OCI-LY7 (cell line): ENCODE measurements around the gene SLC35F1. TPM values are rescaled to one million over a fixed set of nuclear protein-coding genes. Genes with fewer than 3 reads are reported as not detected.

Source experiments
- BruUV-seq: library from RNA; stranded (reverse); fragments of 400-500 nt; replicated peaks from 2 replicates; lab custom pipeline; 2021; lab: Mats Ljungman, UMichigan
- CTCF ChIA-PET: fragments of 300-600 bp; sonication (Branson Sonifier 250); formaldehyde crosslinking; loops from one replicate; lab custom pipeline; 2022; ENCODE audit warnings: antibody characterized with exemption; ENCODE audit not compliant: unreplicated experiment; lab: Charles Lee
- POLR2A ChIA-PET: fragments of 300-600 bp; sonication (Branson Sonifier 250); formaldehyde crosslinking; loops from one replicate; lab custom pipeline; 2022; ENCODE audit warnings: antibody characterized with exemption; lab: Charles Lee
- DNase-seq: peaks from one replicate; pipeline ENCODE4 v3.0.0-alpha.2; 2015; ENCODE audit warnings: low spot score
- H2AFZ ChIP-seq: fragments of 200-600 bp; sonication (generic), shearing (Covaris generic); 2 replicates; pipeline ENCODE4 v1.6.1; 2014; ENCODE audit warnings: mild to moderate bottlenecking, antibody characterized with exemption, low read length, moderate library complexity
- H3K27ac ChIP-seq: fragments of 200-600 bp; sonication (generic); 2 replicates; pipeline ENCODE4 v1.5.1; 2014; ENCODE audit warnings: mixed run types, low read depth, mild to moderate bottlenecking, moderate library complexity, low read length, inconsistent platforms; ENCODE audit not compliant: poor library complexity, severe bottlenecking
- H3K36me3 ChIP-seq: fragments of 200-600 bp; sonication (generic); 2 replicates; pipeline ENCODE4 v1.6.1; 2014; ENCODE audit warnings: mild to moderate bottlenecking, antibody characterized with exemption, low read length, moderate library complexity, mixed read lengths; ENCODE audit not compliant: insufficient read depth
- H3K4me1 ChIP-seq: fragments of 200-600 bp; sonication (generic); 2 replicates; pipeline ENCODE4 v1.5.1; 2014; ENCODE audit warnings: mild to moderate bottlenecking, low read length; ENCODE audit not compliant: insufficient read depth, poor library complexity, severe bottlenecking
- H3K4me2 ChIP-seq: fragments of 200-600 bp; sonication (generic); 2 replicates; pipeline ENCODE4 v1.6.1; 2014; ENCODE audit warnings: mild to moderate bottlenecking, low read length
- H3K4me3 ChIP-seq: fragments of 200-600 bp; sonication (generic); 2 replicates; pipeline ENCODE4 v1.5.1; 2014; ENCODE audit warnings: mild to moderate bottlenecking, low read depth, low read length; ENCODE audit not compliant: poor library complexity, severe bottlenecking
- H3K79me2 ChIP-seq: fragments of 200-600 bp; sonication (generic); 2 replicates; pipeline ENCODE4 v1.6.1; 2016; ENCODE audit warnings: low read depth, mild to moderate bottlenecking, low read length, moderate library complexity, mixed read lengths; ENCODE audit not compliant: insufficient read depth
- H3K9me2 ChIP-seq: fragments of 200-600 bp; sonication (generic); 2 replicates; pipeline ENCODE4 v1.6.1; 2016; ENCODE audit warnings: mild to moderate bottlenecking, low read length, mixed read lengths; ENCODE audit not compliant: insufficient read depth
- H3K9me3 ChIP-seq: fragments of 200-600 bp; sonication (generic); 2 replicates; pipeline ENCODE4 v1.6.1; 2014; ENCODE audit warnings: mild to moderate bottlenecking, mixed run types, low read length, mixed read lengths
- H4K20me1 ChIP-seq: fragments of 200-600 bp; sonication (generic); 2 replicates; pipeline ENCODE4 v1.6.1; 2014; ENCODE audit warnings: mild to moderate bottlenecking, antibody characterized with exemption, low read length, moderate library complexity, mixed read lengths; ENCODE audit not compliant: insufficient read depth
- EZH2phosphoT487 ChIP-seq: fragments of 200-600 bp; sonication (generic); IDR thresholded peaks from 2 replicates; pipeline ENCODE4 v1.6.1; 2018; ENCODE audit warnings: low read depth, borderline replicate concordance, mild to moderate bottlenecking, mixed run types, antibody characterized with exemption, low read length, moderate library complexity, mixed read lengths
- intact Hi-C: fragments of 100-400 bp; cut with micrococcal nuclease; formaldehyde crosslinking; loops from one replicate; pipeline ENCODE4 v1.10.0; 2022; ENCODE audit not compliant: unreplicated experiment
- total RNA-seq, 2 experiments: library from RNA; depleted of rRNA in 1 of 2; stranded (reverse); fragments of >200 nt in 1 of 2; shearing (Covaris generic) in 1 of 2; gene quantifications; 2 replicates each; pipeline ENCODE4 v1.2.3, GENCODE V29; 2014 to 2022
- TF ChIP-seq, protein P1 (sequence below): fragments of 200-600 bp; sonication (generic); conservative IDR thresholded peaks from 2 replicates; pipeline ENCODE4 v1.5.1; 2014; ENCODE audit warnings: mild to moderate bottlenecking, antibody characterized with exemption, low read length, moderate library complexity, mixed read lengths

SLC35F1 gene
- total RNA-seq, 2 experiments from 2014 or later, result 0.03 TPM; not detected in 1

DNA sequence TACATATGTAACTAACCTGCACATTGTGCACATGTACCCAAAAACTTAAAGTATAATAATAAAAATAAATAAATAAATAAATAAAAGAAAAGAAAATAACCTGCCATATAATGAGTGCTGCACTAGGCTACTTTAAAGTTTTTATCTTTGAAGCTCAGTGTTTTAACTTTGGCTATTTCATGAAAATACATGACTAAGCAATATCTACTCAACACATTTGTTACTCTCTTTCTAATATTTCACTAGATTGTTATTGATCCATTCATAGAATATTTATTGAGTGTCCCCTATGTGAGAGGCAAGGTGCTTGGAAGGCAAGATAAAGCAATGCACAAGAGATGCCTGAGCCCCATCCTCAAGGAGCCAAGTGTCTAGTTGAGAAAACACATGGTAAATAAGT, 221.7 kb downstream of the SLC35F1 start:
- CTCF ChIA-PET, result no interaction called here

DNA sequence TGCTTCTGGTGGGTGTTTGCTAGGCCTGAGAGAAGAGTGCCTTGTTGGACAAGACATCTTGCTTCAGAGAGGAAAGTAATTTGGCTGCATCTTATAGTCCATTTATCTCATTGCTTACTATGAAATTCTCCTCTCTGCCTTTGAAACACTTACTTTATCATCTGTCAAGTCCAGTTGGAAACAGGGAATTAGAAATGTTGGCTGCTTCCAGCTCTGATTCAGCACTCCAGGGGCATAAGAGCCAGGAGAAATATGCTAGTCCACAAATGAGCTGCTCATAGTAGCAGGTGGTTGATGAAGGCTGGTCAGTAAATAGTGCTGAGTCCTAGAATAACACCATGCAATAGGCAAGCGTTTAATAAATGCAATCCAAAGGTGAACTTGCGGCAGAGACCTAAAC, 227.1 kb downstream of the SLC35F1 start:
- Histone ChIP-seq H3K4me2 (no peak overlapping the region), H3K27ac (no peak overlapping the region), H3K4me1 (no peaks in the 10 kb centered on the region), H3K36me3 (no peaks in the 10 kb centered on the region), H3K79me2 (no peaks in the 10 kb centered on the region), H3K9me3 (no peaks in the 10 kb centered on the region), H3K4me3 (no peak overlapping the region), H4K20me1 (no peaks in the 10 kb centered on the region), H2AFZ (no peak overlapping the region), H3K9me2 (no peaks in the 10 kb centered on the region)
- TF ChIP-seq EZH2phosphoT487, result no peak
- TF ChIP-seq, protein P1, sequence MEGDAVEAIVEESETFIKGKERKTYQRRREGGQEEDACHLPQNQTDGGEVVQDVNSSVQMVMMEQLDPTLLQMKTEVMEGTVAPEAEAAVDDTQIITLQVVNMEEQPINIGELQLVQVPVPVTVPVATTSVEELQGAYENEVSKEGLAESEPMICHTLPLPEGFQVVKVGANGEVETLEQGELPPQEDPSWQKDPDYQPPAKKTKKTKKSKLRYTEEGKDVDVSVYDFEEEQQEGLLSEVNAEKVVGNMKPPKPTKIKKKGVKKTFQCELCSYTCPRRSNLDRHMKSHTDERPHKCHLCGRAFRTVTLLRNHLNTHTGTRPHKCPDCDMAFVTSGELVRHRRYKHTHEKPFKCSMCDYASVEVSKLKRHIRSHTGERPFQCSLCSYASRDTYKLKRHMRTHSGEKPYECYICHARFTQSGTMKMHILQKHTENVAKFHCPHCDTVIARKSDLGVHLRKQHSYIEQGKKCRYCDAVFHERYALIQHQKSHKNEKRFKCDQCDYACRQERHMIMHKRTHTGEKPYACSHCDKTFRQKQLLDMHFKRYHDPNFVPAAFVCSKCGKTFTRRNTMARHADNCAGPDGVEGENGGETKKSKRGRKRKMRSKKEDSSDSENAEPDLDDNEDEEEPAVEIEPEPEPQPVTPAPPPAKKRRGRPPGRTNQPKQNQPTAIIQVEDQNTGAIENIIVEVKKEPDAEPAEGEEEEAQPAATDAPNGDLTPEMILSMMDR, result no peak
- DNase-seq, result no peak
- no TSS peak for BruUV-seq
- CTCF ChIA-PET, result no interaction called here
- intact Hi-C loops, result no loop called here
- POLR2A ChIA-PET, result no interaction called here

More for the DNA sequence above, 221.7 kb downstream of the SLC35F1 start:
- Histone ChIP-seq H3K4me1 (no peaks in the 10 kb centered on the region), H3K4me3 (no peak overlapping the region), H3K9me3 (no peaks in the 10 kb centered on the region), H3K36me3 (no peaks in the 10 kb centered on the region), H4K20me1 (no peaks in the 10 kb centered on the region), H3K4me2 (no peak overlapping the region), H3K27ac (no peak overlapping the region), H3K79me2 (no peaks in the 10 kb centered on the region), H2AFZ (no peak overlapping the region), H3K9me2 (no peaks in the 10 kb centered on the region)
- DNase-seq, result no peak
- TF ChIP-seq, protein P1, result no peak
- TF ChIP-seq EZH2phosphoT487, result no peak
- BruUV-seq, result no TSS peak
- POLR2A ChIA-PET, result interaction anchor here (1.0 kb wide), 1 partner anchor 21 kb away, joined by 4 read pairs; no protein-coding TSS in a partner anchor
- intact Hi-C loops, result no loop called here

DNA sequence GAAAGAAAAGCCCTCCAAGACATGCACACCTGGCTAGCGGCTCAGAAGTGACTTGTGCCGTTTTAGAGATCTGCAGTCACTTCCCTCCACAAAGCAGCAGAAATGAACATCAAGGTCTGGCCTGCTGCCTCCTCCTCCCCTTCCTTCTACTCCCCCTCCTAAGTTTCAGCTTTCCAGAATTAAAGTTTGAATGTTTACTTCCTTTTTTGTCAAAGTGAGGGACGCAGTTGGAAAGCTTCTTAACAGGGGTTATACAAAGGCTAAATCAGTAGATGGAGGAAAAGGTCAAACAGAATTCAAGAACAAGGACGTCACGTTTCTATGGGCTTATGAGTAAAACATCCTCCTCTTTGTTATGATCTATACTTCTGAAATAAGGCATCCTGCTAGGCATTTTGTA, 227.7 kb downstream of the SLC35F1 start:
- Histone ChIP-seq H3K4me3 (no peak overlapping the region), H2AFZ (no peak overlapping the region), H3K27ac (no peak overlapping the region), H4K20me1 (no peaks in the 10 kb centered on the region), H3K9me2 (no peaks in the 10 kb centered on the region), H3K9me3 (no peaks in the 10 kb centered on the region), H3K79me2 (no peaks in the 10 kb centered on the region), H3K4me2 (no peak overlapping the region), H3K4me1 (no peaks in the 10 kb centered on the region), H3K36me3 (no peaks in the 10 kb centered on the region)
- CTCF ChIA-PET, result no interaction called here
- BruUV-seq, result no TSS peak
- intact Hi-C loops, result no loop called here
- POLR2A ChIA-PET, result no interaction called here
- no peak for DNase-seq
- TF ChIP-seq, protein P1, result no peak
- no peak for TF ChIP-seq EZH2phosphoT487
